GM21526 (cell line): ENCODE results near the gene EAPP.
"Not testable (repeated sequence)": the region's sequence is repeated elsewhere in the genome, so short reads cannot be mapped to it uniquely, and the experiment has no call there.

Experiments
- ATAC-seq: cut with Tn5 transposase; IDR thresholded peaks from one replicate; pipeline ENCODE4 v1.9.1; 2021; ENCODE audit warnings: moderate library complexity; ENCODE audit not compliant: unreplicated experiment, low FRiP score

Gene EAPP, protein sequence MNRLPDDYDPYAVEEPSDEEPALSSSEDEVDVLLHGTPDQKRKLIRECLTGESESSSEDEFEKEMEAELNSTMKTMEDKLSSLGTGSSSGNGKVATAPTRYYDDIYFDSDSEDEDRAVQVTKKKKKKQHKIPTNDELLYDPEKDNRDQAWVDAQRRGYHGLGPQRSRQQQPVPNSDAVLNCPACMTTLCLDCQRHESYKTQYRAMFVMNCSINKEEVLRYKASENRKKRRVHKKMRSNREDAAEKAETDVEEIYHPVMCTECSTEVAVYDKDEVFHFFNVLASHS

DNA sequence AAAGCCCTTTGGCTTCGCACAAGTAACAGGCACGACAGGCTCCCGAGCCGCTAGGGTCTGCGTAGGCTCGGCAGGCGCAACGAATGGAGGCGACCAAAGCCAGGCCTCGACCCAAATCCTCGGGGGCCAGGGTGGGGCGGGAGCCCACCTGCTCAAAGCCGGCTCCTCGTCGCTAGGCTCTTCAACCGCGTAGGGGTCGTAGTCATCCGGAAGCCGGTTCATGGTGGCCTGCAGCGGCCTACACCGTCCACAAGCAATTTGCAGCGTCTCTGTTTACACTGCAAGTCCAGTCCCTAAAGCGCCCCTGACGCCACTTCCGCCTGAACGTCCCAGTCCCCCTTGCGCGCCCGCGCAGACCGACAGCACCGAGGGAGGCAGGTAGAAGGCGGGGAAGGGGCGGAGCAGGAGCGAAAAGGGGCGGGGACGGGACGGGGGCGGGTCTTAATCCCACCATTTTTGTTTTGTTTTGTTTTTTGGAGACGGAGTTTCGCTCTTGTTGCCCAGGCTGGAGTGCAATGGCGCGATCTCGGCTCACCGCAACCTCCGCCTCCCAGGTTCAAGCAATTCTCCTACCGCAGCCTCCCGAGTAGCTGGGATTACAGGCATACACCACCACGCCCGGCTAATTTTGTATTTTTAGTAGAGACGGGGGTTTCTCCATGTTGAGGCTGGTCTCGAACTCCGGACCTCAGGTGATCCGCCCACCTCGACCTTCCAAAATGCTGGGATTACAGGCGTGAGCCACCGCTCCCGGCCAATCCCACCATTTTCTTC lies at the start of gene EAPP:
EAPP (minus strand) TSS at position 295 of the 774 bp plus-strand sequence; CDS start at position 222, 73 bp downstream.
- ATAC-seq = peak; percentile 94

DNA sequence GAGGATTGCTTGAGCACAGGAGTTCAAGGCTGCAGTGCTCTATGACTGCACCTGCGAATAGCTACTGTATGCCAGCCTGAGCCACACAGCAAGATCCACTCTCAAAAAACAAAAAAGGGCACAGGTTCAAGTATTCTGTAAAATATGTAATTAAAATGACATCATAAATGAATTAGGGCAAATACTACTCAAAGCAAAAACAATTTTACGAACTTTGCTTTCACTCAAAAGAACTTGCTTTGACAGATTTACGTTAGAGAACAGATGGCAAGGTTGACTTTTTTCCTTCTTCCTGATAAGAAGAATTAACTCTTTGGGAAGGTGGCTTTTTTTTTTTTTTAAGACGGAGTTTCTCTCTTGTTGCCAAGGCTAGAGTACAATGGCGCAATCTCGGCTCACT lies 44.0 kb upstream of the EAPP start:
- no peak for ATAC-seq

DNA sequence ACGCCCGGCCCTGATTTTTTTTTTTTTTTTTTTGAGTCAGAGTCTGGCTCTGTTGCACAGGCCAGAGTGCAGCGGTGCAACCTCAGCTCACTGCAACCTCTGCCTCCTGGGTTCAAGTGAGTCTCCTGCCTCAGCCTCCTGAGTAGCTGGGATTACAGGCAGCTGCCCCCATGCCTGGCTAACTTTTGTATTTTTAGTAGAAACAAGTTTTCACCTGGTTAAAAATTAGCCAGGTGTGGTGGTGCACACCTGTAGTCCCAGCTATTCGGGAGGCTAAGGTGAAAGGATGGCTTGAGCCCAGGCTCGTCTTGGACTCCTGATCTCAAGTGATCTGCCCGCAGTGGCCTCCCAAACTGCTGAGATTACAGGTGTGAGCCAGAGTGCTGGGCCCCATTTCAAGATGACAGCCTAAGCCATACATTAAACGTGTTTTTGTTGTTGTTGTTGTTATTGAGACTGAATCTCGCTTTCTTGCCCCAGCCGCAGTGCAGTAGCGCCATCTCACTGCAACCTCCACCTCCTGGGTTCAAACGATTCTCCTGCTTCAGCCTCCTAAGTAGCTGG lies 42.7 kb upstream of the EAPP start:
- ATAC-seq = no peak

DNA sequence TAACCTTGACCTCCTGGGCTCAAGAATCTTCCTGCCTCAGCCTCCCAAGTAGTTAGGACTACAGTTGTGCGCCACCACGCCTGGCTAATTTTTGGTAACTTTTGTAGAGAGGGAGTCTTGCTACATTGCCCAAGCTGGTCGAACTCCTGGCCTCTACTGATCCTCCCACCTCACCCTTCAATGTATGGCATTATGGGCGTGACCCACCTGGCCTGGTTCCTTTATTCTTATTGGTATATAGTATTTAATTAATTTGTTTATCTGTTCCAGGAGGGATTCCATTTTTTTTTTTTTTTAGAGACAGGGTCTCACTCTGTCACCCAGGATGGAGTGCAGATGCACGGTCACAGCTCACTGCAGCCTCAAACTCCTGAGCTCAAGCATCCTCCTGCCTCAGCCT lies 40.9 kb upstream of the EAPP start:
- ATAC-seq = no peak

DNA sequence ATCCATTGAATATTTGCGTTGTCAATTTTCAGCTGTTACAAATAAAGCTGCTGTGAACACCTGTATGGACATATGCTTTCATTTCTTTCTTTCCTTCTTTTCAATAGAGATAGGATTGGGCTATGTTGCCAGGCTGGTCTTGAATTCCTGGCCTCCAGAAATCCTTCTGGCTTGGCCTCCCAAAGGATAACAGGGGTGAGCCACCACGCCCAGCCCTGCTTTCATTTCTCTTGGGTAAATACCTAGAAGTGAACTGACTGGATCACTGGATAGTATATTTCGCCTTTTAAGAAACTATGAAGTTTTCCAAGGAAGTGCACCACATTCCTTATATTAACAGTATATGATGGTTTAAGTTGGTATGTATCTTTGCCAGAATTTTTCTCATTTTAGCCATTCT lies 32.3 kb upstream of the EAPP start:
- ATAC-seq = no peak

DNA sequence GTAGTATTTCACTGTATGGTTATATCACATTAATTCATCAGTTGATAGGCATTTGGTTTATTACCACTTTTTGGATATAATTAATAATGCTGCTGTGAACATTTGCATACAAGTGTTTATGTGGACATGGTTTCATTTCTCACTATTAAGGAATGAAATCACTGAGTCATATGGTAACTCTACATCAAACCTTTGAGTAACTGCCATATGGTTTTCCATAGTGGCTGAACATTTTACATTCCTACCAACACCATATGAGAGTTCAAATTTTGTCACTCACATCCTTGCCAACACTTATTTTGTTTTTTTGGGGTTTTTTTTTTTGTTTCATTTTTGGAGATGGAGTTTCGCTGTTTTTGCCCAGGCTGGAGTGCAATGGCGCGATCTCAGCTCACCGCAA lies 30.2 kb upstream of the EAPP start:
- no peak for ATAC-seq

DNA sequence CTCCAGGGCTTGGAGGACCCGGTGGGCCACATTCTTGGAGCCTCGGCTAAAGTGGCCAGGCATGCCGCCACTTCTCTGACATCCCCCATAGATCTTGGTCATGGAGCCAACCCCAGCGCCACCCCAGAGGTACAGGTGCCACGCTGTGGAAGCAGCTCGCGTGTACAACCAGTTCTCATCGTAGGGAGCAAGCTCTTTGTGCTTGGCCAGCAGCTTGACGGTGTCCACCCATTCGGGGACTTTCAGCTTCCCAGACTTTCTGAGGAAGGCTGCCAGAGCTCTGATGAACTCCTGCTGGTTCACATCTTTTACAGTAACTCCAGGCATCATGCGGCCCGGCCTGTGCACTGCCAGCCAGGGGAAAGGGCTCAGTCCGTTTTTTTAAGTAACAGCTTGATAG lies 29.3 kb upstream of the EAPP start:
- no peak for ATAC-seq

DNA sequence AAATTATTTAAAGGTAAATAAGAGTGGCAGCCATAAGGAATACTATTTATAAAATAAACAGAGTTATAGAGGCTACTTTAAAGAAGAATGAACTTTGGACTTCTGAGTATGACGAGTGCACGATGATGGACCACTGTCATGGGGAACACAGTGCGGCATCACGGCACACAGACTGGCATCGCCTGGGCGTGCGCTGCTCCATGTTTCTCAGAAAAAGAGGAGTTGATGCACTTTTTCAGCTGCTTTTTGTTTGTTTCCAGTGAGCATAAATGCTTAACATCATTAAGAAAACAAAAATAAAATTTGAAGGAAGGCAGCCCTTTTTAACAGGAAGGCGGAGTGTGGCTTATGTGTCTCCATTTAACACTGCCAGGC lies 23.3 kb upstream of the EAPP start:
- ATAC-seq = no peak

DNA sequence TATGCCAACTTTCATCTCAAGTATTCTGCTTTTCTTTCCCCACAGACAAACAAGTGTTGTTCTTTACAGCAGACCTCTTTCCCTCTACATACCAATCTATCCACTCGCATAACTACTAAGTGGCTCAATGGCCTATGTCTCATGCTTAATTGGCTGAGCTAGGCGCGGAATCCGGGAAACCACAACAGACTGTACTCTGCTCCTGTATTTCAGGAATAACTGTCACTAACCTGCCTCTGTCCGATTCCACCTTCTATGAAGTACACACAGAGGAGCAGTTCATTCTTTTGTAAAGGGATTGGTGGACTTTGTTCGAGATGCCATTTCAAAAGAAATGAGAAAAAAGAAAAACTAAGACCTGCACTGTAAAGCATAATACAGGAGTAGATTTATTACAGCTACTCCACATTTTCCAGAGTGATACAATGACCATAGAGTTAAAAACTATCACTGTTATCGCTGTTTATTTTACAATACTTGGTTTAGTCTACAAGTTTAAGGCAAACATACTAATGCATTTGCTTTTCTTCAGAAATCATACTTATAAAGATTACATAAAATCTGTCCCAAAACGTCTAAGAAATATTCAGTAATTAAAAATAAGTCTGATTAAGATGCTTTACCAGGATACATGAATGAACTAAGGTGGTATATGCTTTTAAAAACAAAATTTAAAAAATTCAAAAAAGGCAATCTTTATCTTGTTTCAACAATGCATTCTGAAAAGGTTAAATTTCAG lies 22.7 kb upstream of the EAPP start:
- ATAC-seq = not testable (repeated sequence)

DNA sequence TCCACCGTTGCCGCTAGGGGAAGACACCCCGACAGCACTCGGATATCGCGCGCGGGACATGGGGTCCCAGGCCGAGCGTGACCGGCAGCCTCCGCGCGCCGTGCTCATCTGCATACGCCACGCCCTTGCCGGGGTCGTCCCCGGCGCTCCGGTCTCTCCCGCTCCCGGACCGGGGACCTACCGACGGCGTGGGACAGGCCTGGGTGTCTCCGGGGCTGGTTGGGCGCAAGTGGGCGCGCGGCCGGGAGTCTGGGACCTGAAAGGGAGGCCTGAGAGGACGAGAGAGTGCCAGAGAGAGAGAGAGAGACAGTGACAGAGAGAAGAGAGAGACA lies 17.0 kb upstream of the EAPP start:
- ATAC-seq = peak; percentile 43

DNA sequence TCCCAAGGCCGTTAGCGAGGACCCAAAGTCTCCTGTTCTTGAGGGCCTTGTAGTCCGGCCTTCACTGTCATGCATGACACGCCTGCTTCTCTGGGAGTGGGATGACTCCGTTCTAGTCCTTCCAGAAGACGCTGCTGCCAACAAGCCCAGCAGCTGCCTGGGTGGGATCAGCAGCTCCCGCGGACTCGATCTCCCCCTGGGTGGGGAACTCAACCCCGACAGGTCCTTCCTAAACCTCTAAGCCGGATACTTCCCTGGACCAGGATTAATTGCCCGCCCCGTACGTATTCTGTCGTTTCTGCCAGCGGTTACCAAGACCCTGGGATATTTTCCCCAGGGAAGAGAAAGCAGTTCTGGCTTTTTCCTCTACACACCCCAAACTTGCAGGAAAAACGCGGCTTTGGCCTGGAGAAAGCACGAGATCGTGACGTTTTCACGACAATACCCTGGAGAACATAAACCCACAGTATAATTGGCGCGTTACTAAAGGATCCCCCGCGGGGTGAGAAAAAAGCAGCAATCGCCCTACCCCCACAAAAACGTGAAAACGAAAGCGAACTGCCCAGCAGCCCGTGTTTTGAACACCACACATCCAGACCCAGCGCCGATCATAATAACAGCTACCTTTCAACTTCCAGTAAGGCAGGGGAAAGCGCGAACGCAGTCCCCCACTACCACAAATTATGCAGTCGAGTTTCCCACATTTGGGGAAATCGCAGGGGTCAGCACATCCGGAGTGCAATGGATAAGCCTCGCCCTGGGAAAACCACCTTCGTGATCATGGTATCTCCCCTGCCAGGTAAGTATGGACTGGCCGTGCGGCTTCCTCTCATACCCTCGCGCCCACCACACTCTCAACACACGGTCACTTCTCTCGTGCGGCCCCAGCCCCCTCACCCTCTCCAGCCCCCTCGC lies 16.3 kb upstream of the EAPP start:
- ATAC-seq = peak; percentile 80

DNA sequence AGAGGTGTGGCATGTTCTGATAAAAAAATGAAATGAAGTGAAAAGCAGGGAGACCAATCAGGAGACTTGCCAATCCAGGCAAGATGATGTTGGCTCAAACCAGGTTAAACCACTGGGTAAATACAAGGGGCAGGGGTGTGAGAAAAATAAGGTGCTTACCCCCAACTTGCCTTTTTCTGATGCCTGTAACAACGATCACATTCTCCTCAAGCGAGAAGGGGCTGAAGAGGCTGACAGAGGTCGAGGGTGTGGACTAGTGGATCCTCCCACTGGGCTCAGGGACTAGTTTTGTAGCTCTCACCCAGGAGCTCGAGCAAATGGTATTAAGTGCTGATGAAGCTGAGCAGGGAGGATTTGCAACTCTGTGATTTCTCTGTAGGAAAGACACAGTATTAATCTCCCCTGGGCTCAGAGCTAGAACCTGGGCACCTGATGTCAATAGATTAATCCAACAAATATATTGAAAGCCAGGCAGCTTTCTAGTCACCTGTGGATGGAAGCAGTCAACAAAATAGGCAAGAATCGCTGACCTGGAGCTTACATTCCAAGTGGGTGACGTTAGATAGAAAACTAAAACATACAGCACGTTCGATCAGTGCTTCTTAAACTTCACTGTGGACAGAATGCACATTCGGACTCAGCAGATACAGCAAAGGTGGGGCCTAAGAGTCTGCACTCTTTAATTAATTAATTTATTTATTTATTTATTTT lies 15.2 kb upstream of the EAPP start:
- ATAC-seq = no peak

DNA sequence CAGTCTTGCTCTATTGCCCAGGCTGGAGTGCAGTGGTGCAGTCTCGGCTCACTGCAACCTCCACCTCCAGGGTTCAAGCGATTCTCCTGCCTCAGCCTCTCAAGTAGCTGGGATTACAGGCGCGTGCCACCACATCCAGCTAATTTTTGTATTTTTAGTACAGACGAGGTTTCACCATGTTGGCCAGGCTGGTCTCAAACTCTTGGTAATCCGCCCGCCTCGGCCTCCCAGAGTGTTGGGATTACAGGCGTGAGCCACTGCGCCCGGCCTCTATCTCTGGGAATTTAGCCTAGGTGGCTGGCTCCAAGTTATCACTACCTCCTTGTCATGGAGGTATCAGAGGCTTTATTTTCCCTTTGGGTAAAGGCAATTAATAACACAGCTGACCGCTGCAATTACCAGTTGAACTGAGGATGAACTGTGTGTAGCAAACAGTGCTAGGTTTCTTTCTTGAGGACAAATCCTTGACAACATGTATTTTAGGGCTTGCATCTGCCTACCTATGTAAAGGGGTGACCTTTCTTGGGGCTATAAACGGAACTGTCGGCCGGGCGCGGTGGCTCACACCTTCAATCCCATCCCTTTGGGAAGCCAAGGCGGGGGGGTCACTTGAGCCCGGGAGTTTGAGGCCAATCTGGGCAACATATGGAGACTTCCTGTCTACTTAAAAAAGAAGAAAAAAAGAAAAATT lies 9.9 kb upstream of the EAPP start:
- ATAC-seq = not testable (repeated sequence)

DNA sequence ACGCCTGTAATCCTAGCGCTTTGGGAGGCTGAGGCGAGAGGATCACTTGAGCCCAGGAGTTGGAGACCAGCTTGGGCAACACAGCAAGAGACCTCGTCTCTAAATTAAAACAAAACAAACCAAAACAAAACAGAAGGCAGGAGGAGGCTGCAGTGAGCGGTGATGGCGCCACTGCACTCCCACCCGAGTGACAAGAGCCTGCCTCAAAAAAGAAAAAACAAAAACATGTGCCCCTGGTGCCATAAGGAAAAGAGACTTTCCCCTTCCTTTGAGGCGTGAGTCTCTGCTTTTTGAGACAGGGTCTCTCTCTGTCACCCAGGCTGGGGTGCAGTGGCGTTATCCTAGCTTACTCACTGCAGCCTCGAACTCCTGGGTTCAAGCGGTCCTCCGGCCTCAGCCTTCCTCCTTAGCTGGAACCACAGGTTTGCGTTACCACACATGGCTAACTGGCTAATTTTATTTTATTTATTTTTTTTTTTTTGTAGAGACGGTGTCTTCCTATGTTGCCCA lies 9.0 kb upstream of the EAPP start:
- ATAC-seq = no peak

DNA sequence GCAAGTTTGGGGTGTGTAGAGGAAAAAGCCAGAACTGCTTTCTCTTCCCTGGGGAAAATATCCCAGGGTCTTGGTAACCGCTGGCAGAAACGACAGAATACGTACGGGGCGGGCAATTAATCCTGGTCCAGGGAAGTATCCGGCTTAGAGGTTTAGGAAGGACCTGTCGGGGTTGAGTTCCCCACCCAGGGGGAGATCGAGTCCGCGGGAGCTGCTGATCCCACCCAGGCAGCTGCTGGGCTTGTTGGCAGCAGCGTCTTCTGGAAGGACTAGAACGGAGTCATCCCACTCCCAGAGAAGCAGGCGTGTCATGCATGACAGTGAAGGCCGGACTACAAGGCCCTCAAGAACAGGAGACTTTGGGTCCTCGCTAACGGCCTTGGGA lies 7.6 kb upstream of the EAPP start:
- peak; percentile 31 for ATAC-seq

DNA sequence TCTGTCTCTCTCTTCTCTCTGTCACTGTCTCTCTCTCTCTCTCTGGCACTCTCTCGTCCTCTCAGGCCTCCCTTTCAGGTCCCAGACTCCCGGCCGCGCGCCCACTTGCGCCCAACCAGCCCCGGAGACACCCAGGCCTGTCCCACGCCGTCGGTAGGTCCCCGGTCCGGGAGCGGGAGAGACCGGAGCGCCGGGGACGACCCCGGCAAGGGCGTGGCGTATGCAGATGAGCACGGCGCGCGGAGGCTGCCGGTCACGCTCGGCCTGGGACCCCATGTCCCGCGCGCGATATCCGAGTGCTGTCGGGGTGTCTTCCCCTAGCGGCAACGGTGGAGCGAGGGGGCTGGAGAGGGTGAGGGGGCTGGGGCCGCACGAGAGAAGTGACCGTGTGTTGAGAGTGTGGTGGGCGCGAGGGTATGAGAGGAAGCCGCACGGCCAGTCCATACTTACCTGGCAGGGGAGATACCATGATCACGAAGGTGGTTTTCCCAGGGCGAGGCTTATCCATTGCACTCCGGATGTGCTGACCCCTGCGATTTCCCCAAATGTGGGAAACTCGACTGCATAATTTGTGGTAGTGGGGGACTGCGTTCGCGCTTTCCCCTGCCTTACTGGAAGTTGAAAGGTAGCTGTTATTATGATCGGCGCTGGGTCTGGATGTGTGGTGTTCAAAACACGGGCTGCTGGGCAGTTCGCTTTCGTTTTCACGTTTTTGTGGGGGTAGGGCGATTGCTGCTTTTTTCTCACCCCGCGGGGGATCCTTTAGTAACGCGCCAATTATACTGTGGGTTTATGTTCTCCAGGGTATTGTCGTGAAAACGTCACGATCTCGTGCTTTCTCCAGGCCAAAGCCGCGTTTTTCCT lies 7.0 kb upstream of the EAPP start:
- ATAC-seq = peak; percentile 75

DNA sequence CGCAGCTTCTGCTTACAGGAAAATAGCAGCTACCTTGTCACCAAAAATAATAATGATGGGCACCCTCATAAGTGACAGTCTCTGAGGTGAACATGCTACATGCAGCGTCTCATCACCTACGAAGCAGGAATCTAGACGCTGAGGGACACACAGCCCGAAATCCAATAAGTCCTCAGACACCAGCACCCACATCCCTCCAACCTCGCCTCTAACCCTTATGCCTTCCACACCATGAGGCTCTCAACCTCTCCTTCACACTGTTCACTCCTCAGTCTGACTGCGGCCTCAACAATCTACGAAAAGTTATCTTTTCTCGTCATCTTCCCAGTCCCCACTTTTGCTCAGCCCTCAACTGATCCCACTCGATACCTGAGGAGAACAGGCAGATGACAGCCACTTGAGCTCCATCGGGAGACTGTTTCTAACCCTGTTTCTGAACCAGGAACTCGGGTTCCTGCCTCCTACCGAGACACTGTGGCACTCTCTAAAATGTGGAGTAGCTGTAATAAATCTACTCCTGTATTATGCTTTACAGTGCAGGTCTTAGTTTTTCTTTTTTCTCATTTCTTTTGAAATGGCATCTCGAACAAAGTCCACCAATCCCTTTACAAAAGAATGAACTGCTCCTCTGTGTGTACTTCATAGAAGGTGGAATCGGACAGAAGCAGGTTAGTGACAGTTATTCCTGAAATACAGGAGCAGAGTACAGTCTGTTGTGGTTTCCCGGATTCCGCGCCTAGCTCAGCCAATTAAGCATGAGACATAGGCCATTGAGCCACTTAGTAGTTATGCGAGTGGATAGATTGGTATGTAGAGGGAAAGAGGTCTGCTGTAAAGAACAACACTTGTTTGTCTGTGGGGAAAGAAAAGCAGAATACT lies 919 bp upstream of the EAPP start:
- ATAC-seq = not testable (repeated sequence)
